GM12892 (cell line): ENCODE measurements around the gene TUBGCP2.

Experiments used
- POLR2A ChIP-seq: IDR thresholded peaks from 2 replicates; pipeline ENCODE4 v1.6.1; 2011; ENCODE audit warnings: low read depth, low read length, control low read depth
- POLR2AphosphoS5 ChIP-seq: IDR thresholded peaks from 2 replicates; pipeline ENCODE4 v1.6.1; 2011; ENCODE audit warnings: low read depth, low read length, control low read depth
- TAF1 ChIP-seq: IDR thresholded peaks from 2 replicates; pipeline ENCODE4 v1.6.1; 2011; ENCODE audit warnings: low read depth, mild to moderate bottlenecking, control low read depth, low read length, borderline replicate concordance

DNA sequence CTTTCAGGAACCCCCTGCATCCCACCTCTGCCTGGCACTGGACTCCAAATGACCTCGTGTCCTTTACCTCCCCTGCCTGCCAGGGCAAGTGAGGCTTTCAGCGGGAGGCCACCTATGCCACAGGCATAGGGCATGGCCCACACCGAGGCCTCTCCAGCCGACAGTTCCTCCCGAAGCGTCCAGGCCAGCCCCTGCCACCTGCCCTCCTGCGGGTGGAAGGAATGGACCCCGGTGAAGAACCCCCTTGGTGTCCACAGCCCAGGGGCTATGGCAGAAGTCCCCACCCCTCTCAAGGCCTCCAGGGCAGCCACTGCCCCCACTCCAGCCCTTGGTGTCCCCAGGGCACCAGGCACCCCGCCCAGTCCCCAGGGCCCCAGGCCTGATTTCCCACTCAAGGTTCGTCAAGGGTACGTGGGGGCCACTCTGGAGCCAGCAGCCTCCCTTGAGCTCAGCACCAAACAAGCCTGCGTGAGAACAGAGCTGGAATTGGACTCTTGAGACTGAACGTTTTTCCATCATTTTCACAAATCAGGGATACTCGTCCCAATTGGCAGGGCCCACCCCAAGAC lies 46.1 kb upstream of the TUBGCP2 start:
- TF ChIP-seq POLR2A (no peak), POLR2AphosphoS5 (no peak), TAF1 (no peak)
